ENCODE measurements around the gene CLDN11. TPM values are rescaled to one million over a fixed set of nuclear protein-coding genes. Genes with fewer than 3 reads are reported as not detected.
A peak's percentile ranks its signal among the peaks of the same experiment; 100 is the strongest.

Gene CLDN11
- total RNA-seq, 6 experiments from 2014 or later, result 3.3 to 77.5 (median 66.7) TPM

GRCh38 chr3:170476291-170476690 is 57.6 kb downstream of the CLDN11 start:
- no peak for TF ChIP-seq CTCF (IDR thresholded peaks at IDR 0.05)
- no peaks in the 10 kb centered on the region for H3K36me3 Mint-ChIP-seq (ENCODE audit: low read depth)
- no peak for DNase-seq
- no peak overlapping the region; the same call in 1 of the 2 replicates for H3K4me3 Mint-ChIP-seq
- H3K4me1 Mint-ChIP-seq (ENCODE audit: low read depth), result peaks cover 56% of the 10 kb centered on the region
- H3K9me3 Mint-ChIP-seq, result no peaks in the 10 kb centered on the region
- H3K27ac Mint-ChIP-seq, result no peak overlapping the region
- H3K27me3 Mint-ChIP-seq (ENCODE audit: insufficient read depth), result no peaks in the 10 kb centered on the region

- Mint-ChIP-seq H3K36me3 (ENCODE audit: low read depth) (no peaks in the 10 kb centered on the region), H3K27ac (0 out of 2 replicates have a peak overlapping the region, but pooled peaks have one; percentile 30), H3K4me3 (no peak overlapping the region), H3K4me1 (ENCODE audit: low read depth) (peaks cover 50% of the 10 kb centered on the region), H3K9me3 (no peaks in the 10 kb centered on the region), H3K27me3 (ENCODE audit: insufficient read depth) (no peaks in the 10 kb centered on the region)
- TF ChIP-seq CTCF (IDR thresholded peaks at IDR 0.05), result no peak
- no peak for DNase-seq
These were observed 58.7 kb downstream of the CLDN11 start for GRCh38 chr3:170477395-170477794.

- peaks cover 30% of the 10 kb centered on the region for H3K4me1 Mint-ChIP-seq (ENCODE audit: low read depth)
- no peak overlapping the region for H3K4me3 Mint-ChIP-seq
- no peaks in the 10 kb centered on the region for H3K36me3 Mint-ChIP-seq (ENCODE audit: low read depth)
- no peak for DNase-seq
- H3K27ac Mint-ChIP-seq, result no peak overlapping the region
- H3K27me3 Mint-ChIP-seq (ENCODE audit: insufficient read depth), result peaks cover under 1% of the 10 kb centered on the region; the same call in 1 of the 2 replicates
- no peaks in the 10 kb centered on the region for H3K9me3 Mint-ChIP-seq
- no peak for TF ChIP-seq CTCF (IDR thresholded peaks at IDR 0.05)
These were observed 61.4 kb downstream of the CLDN11 start for GRCh38 chr3:170480111-170480510.

GRCh38 chr3:170482199-170482598 is 63.5 kb downstream of the CLDN11 start:
- H3K36me3 Mint-ChIP-seq (ENCODE audit: low read depth), result no peaks in the 10 kb centered on the region
- no peak for TF ChIP-seq CTCF (IDR thresholded peaks at IDR 0.05)
- H3K27me3 Mint-ChIP-seq (ENCODE audit: insufficient read depth), result peaks cover 12% of the 10 kb centered on the region; the same call in 1 of the 2 replicates
- H3K4me1 Mint-ChIP-seq (ENCODE audit: low read depth), result peaks cover 14% of the 10 kb centered on the region
- no peaks in the 10 kb centered on the region for H3K9me3 Mint-ChIP-seq
- H3K27ac Mint-ChIP-seq, result no peak overlapping the region
- no peak for DNase-seq
- H3K4me3 Mint-ChIP-seq, result no peak overlapping the region

- no peak for DNase-seq
- Mint-ChIP-seq H3K27me3 (ENCODE audit: insufficient read depth) (peaks cover 15% of the 10 kb centered on the region), H3K4me3 (no peak overlapping the region), H3K27ac (no peak overlapping the region), H3K9me3 (no peaks in the 10 kb centered on the region), H3K36me3 (ENCODE audit: low read depth) (no peaks in the 10 kb centered on the region), H3K4me1 (ENCODE audit: low read depth) (peaks cover 8% of the 10 kb centered on the region)
- TF ChIP-seq CTCF (IDR thresholded peaks at IDR 0.05), result peak; percentile 56
These were observed 65.0 kb downstream of the CLDN11 start for GRCh38 chr3:170483485-170484262.

Small RNAs within 50 kb of the gene (microRNA-seq; reads per million reads assigned to microRNA genes)
- not detected for gene MIR6828

Other genes starting within 250 kb of the CLDN11 start
- gene PHC3, start 237.1 kb upstream of the CLDN11 start, total RNA-seq (2021; fragmentation: NEBNext Ultra II Directional; extraction: Animal tissue kit (Norgen Biotek cat#: 25700)), result 10 to 100 TPM; 38.8 to 61.3 (median 55.7) TPM
- 10 to 100 TPM; 24.9 to 32.5 (median 27.7) TPM for gene PRKCI, start 196.4 kb upstream of the CLDN11 start, total RNA-seq (2021; fragmentation: NEBNext Ultra II Directional; extraction: Animal tissue kit (Norgen Biotek cat#: 25700))
- 10 to 100 TPM; 44.6 to 61.3 (median 49.9) TPM for gene SKIL, start 61.2 kb upstream of the CLDN11 start, total RNA-seq (2021; fragmentation: NEBNext Ultra II Directional; extraction: Animal tissue kit (Norgen Biotek cat#: 25700))
- gene SLC7A14, start 167.2 kb downstream of the CLDN11 start, total RNA-seq (2021; fragmentation: NEBNext Ultra II Directional; extraction: Animal tissue kit (Norgen Biotek cat#: 25700)), result under 1 TPM; 0.14 to 0.53 (median 0.39) TPM